RWPE2 (cell line): Measurements from ENCODE around the gene HIVEP3.

Source experiments
- ATAC-seq: fragments of 200-7000 bp; cut with Tn5 transposase; 3 replicates; pipeline ENCODE4 v1.9.1; 2021; ENCODE audit warnings: low read depth
- DNase-seq: peaks from one replicate; pipeline ENCODE4 v3.0.0-alpha.2; 2020; ENCODE audit warnings: low spot score
- H3K27ac ChIP-seq: fragments of 450-650 bp; 2 replicates; pipeline ENCODE4 v1.5.1; 2017; ENCODE audit warnings: mild to moderate bottlenecking; ENCODE audit not compliant: poor library complexity, severe bottlenecking
- H3K27me3 ChIP-seq: fragments of 250-450 bp; sonication (Bioruptor Pico); 2 replicates; pipeline ENCODE4 v1.5.1; 2021; ENCODE audit warnings: mild to moderate bottlenecking, moderate library complexity; ENCODE audit not compliant: insufficient read depth, poor library complexity, severe bottlenecking
- H3K36me3 ChIP-seq: fragments of 250-450 bp; sonication (Bioruptor Pico); 2 replicates; pipeline ENCODE4 v1.5.1; 2020; ENCODE audit warnings: low read depth, mild to moderate bottlenecking, moderate library complexity
- H3K4me1 ChIP-seq: fragments of 250-450 bp; sonication (Bioruptor Pico); 2 replicates; pipeline ENCODE4 v1.5.1; 2021; ENCODE audit warnings: mild to moderate bottlenecking, moderate library complexity; ENCODE audit not compliant: insufficient read depth, poor library complexity, severe bottlenecking
- H3K4me3 ChIP-seq: fragments of 250-450 bp; sonication (Bioruptor Pico); 2 replicates; pipeline ENCODE4 v1.5.1; 2021; ENCODE audit warnings: mild to moderate bottlenecking, moderate library complexity; ENCODE audit not compliant: severe bottlenecking
- H3K9me3 ChIP-seq: fragments of 250-450 bp; sonication (Bioruptor Pico); 2 replicates; pipeline ENCODE4 v1.5.1; 2021; ENCODE audit warnings: mild to moderate bottlenecking, moderate library complexity; ENCODE audit not compliant: severe bottlenecking
- CTCF ChIP-seq: fragments of 450-650 bp; IDR thresholded peaks from one replicate; pipeline ENCODE4 v1.5.1; 2017; ENCODE audit warnings: mild to moderate bottlenecking, moderate library complexity; ENCODE audit not compliant: poor library complexity, severe bottlenecking

The HIVEP3 gene

GRCh38 chr1:41822866-41823265, 95.9 kb downstream of the HIVEP3 start:
- H3K4me3 ChIP-seq = no peak overlapping the region
- no peak overlapping the region for H3K27ac ChIP-seq
- H3K9me3 ChIP-seq = no peaks in the 10 kb centered on the region
- H3K4me1 ChIP-seq = no peaks in the 10 kb centered on the region
- H3K36me3 ChIP-seq = no peaks in the 10 kb centered on the region
- DNase-seq (no peak), ATAC-seq (no peak)
- H3K27me3 ChIP-seq = no peaks in the 10 kb centered on the region
- TF ChIP-seq CTCF = no peak

DNA sequence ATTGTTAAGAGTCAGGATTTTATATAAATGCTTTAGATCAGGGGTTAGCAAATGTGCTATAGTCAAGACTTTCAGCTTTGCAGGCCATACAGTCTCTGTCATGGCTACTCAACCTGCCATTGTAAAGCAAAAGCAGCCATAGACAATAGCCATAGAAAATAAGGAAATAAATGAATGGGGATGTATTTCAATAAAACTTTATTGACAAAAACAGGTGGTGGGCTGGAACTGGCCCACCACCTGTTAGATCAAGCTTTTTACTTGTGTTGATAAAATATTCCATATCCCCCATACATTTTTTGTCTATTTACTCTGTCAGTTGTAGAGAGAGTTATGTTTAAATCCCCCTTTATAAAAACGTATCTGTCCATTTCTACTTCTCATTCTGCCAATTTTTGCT, 98.9 kb downstream of the HIVEP3 start:
- no peak for DNase-seq
- no peak for TF ChIP-seq CTCF
- no peak overlapping the region for H3K27ac ChIP-seq
- H3K4me1 ChIP-seq = no peaks in the 10 kb centered on the region
- no peaks in the 10 kb centered on the region for H3K36me3 ChIP-seq
- no peaks in the 10 kb centered on the region for H3K27me3 ChIP-seq
- ATAC-seq = no peak
- no peak overlapping the region for H3K4me3 ChIP-seq
- H3K9me3 ChIP-seq = no peaks in the 10 kb centered on the region

GRCh38 chr1:41819069-41819468, 99.7 kb downstream of the HIVEP3 start:
- H3K27me3 ChIP-seq = no peaks in the 10 kb centered on the region
- H3K4me1 ChIP-seq = no peaks in the 10 kb centered on the region
- no peak overlapping the region for H3K27ac ChIP-seq
- no peak overlapping the region for H3K4me3 ChIP-seq
- ATAC-seq (no peak), DNase-seq (no peak)
- no peaks in the 10 kb centered on the region for H3K9me3 ChIP-seq
- TF ChIP-seq CTCF = no peak
- H3K36me3 ChIP-seq = no peaks in the 10 kb centered on the region

- ATAC-seq (no peak), DNase-seq (no peak)
- no peaks in the 10 kb centered on the region for H3K27me3 ChIP-seq
Observed at GRCh38 chr1:41816061-41816460, 102.7 kb downstream of the HIVEP3 start.

More at GRCh38 chr1:41816061-41816460, 102.7 kb downstream of the HIVEP3 start:
- no peaks in the 10 kb centered on the region for H3K9me3 ChIP-seq
- no peak for TF ChIP-seq CTCF
- H3K36me3 ChIP-seq = no peaks in the 10 kb centered on the region
- H3K4me3 ChIP-seq = no peak overlapping the region
- no peak overlapping the region for H3K27ac ChIP-seq
- H3K4me1 ChIP-seq = peaks cover 10% of the 10 kb centered on the region
